Tibial artery (tissue), 4 donors: Measurements from ENCODE around the gene MGAT4A.

Source experiments
- DNase-seq, 2 donors: peaks; one replicate each; pipeline ENCODE4 v3.0.0-alpha.2; 2019
- H3K27ac ChIP-seq, 2 donors: fragments of 200-600 bp; sonication (generic) in 1 of 2; 1 replicate in 1 of 2; 2 replicates in 1 of 2; pipeline ENCODE4 v1.5.1; 2018 to 2019; ENCODE audit warnings: mild to moderate bottlenecking in 1 of 2
- H3K27me3 ChIP-seq, 2 donors: fragments of 200-600 bp; sonication (generic) in 1 of 2; one replicate each; pipeline versions ENCODE4 v1.5.1 to v1.6.0; 2016 to 2019
- H3K36me3 ChIP-seq, 3 donors: fragments of 200-600 bp; sonication (generic) in 2 of 3; one replicate each; pipeline ENCODE4 v1.5.1; 2016 to 2019; ENCODE audit warnings: mild to moderate bottlenecking in 2 of 3
- H3K4me1 ChIP-seq, 4 donors: fragments of 200-600 bp; sonication (generic) in 2 of 4; 1 replicate in 3 of 4; 2 replicates in 1 of 4; pipeline ENCODE4 v1.5.1; 2016 to 2019
- H3K4me3 ChIP-seq, 2 donors: fragments of 200-600 bp; sonication (generic) in 1 of 2; 1 replicate in 1 of 2; 2 replicates in 1 of 2; pipeline ENCODE4 v1.5.1; 2018 to 2019; ENCODE audit warnings: mild to moderate bottlenecking in 2 of 2
- H3K9me3 ChIP-seq, 3 donors: fragments of 200-600 bp; sonication (generic) in 1 of 3; one replicate each; pipeline ENCODE4 v1.5.1; 2016 to 2019
- intact Hi-C: fragments of 100-400 bp; cut with DNase I; formaldehyde crosslinking; loops from one replicate; pipeline ENCODE4 v1.15.0; 2023; ENCODE audit warnings: low total_unique reads
- TF ChIP-seq, protein P1 (sequence below), 2 experiments: fragments of 200-600 bp in 1 of 2; fragments of 450-650 bp in 1 of 2; IDR thresholded peaks; one replicate each; pipeline ENCODE4 v1.5.1; 2017 to 2019; ENCODE audit warnings: antibody characterized with exemption in 2 of 2, mild to moderate bottlenecking in 1 of 2, moderate library complexity in 1 of 2

The MGAT4A gene

GRCh38 chr2:98764499-98764898 is 33.6 kb upstream of the MGAT4A start:
- Histone ChIP-seq H3K27ac (no peak overlapping the region), H3K9me3 (no peaks in the 10 kb centered on the region), H3K27me3 (no peaks in the 10 kb centered on the region), H3K4me1 (peaks cover 0 to 15% (median 12%) of the 10 kb centered on the region in 4 donors), H3K36me3 (no peaks in the 10 kb centered on the region), H3K4me3 (no peak overlapping the region)
- intact Hi-C loops, result no loop called here
- DNase-seq, result no peak
- TF ChIP-seq, protein P1, sequence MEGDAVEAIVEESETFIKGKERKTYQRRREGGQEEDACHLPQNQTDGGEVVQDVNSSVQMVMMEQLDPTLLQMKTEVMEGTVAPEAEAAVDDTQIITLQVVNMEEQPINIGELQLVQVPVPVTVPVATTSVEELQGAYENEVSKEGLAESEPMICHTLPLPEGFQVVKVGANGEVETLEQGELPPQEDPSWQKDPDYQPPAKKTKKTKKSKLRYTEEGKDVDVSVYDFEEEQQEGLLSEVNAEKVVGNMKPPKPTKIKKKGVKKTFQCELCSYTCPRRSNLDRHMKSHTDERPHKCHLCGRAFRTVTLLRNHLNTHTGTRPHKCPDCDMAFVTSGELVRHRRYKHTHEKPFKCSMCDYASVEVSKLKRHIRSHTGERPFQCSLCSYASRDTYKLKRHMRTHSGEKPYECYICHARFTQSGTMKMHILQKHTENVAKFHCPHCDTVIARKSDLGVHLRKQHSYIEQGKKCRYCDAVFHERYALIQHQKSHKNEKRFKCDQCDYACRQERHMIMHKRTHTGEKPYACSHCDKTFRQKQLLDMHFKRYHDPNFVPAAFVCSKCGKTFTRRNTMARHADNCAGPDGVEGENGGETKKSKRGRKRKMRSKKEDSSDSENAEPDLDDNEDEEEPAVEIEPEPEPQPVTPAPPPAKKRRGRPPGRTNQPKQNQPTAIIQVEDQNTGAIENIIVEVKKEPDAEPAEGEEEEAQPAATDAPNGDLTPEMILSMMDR (IDR thresholded peaks at IDR 0.05), result no peak

- Histone ChIP-seq H3K4me1 (peaks cover 0 to 9% (median 4%) of the 10 kb centered on the region in 4 donors), H3K9me3 (no peaks in the 10 kb centered on the region), H3K4me3 (no peak overlapping the region), H3K27me3 (no peaks in the 10 kb centered on the region), H3K27ac (no peak overlapping the region), H3K36me3 (no peaks in the 10 kb centered on the region)
- TF ChIP-seq, protein P1 (IDR thresholded peaks at IDR 0.05), result no peak
- DNase-seq, result no peak
- intact Hi-C loops, result no loop called here
Measured at GRCh38 chr2:98763209-98763951, 32.4 kb upstream of the MGAT4A start.

GRCh38 chr2:98761909-98762308 is 31.0 kb upstream of the MGAT4A start:
- intact Hi-C loops, result no loop called here
- Histone ChIP-seq H3K27ac (no peak overlapping the region), H3K4me1 (peaks cover 0 to 21% (median 12%) of the 10 kb centered on the region in 4 donors), H3K36me3 (no peaks in the 10 kb centered on the region), H3K4me3 (no peak overlapping the region), H3K27me3 (no peaks in the 10 kb centered on the region), H3K9me3 (no peaks in the 10 kb centered on the region)
- no peak for DNase-seq
- TF ChIP-seq, protein P1 (IDR thresholded peaks at IDR 0.05), result no peak

- H3K27ac ChIP-seq, result no peak overlapping the region
- H3K36me3 ChIP-seq, result no peaks in the 10 kb centered on the region
- intact Hi-C loops, result no loop called here
- no peaks in the 10 kb centered on the region for H3K9me3 ChIP-seq
- TF ChIP-seq, protein P1 (IDR thresholded peaks at IDR 0.05), result no peak
- no peak for DNase-seq
- H3K27me3 ChIP-seq, result no peaks in the 10 kb centered on the region
- H3K4me3 ChIP-seq, result no peak overlapping the region
- H3K4me1 ChIP-seq, result peaks cover 0 to 21% (median 12%) of the 10 kb centered on the region in 4 donors
Measured at GRCh38 chr2:98761267-98761781, 30.4 kb upstream of the MGAT4A start.

GRCh38 chr2:98759827-98760625 is 29.1 kb upstream of the MGAT4A start:
- Histone ChIP-seq H3K4me1 (peaks cover 0 to 21% (median 12%) of the 10 kb centered on the region in 4 donors), H3K36me3 (no peaks in the 10 kb centered on the region), H3K9me3 (no peaks in the 10 kb centered on the region), H3K4me3 (no peak overlapping the region), H3K27me3 (no peaks in the 10 kb centered on the region), H3K27ac (no peak overlapping the region)
- TF ChIP-seq, protein P1 (IDR thresholded peaks at IDR 0.05), result no peak
- intact Hi-C loops, result no loop called here
- DNase-seq, result no peak
